SK-N-MC (cell line): ENCODE measurements around the gene LINC01488.

Experiments used
- DNase-seq: peaks from one replicate; pipeline ENCODE4 v3.0.0-alpha.2; 2011; ENCODE audit warnings: low read depth, low spot score
- H3K27ac ChIP-seq: fragments of 200-600 bp; sonication (generic); 2 replicates; pipeline ENCODE4 v1.5.1; 2016; ENCODE audit warnings: mixed run types
- H3K36me3 ChIP-seq: fragments of 200-600 bp; sonication (generic); 2 replicates; pipeline ENCODE4 v1.6.1; 2017; ENCODE audit warnings: antibody characterized with exemption, low read length, mixed read lengths; ENCODE audit not compliant: insufficient read depth
- H3K4me3 ChIP-seq: fragments of 200-600 bp; sonication (generic); 2 replicates; pipeline ENCODE4 v1.5.1; 2016
- H3K9ac ChIP-seq: fragments of 200-600 bp; sonication (generic); 2 replicates; pipeline ENCODE4 v1.8.0; 2017; ENCODE audit warnings: mixed run types, mixed read lengths; ENCODE audit not compliant: insufficient read length
- H3K9me3 ChIP-seq: fragments of 200-600 bp; sonication (generic); 2 replicates; pipeline ENCODE4 v1.6.1; 2017; ENCODE audit warnings: low read depth, mild to moderate bottlenecking, antibody characterized with exemption, low read length, moderate library complexity, mixed read lengths
- EZH2 ChIP-seq: fragments of 200-600 bp; sonication (generic); IDR thresholded peaks from one replicate; pipeline ENCODE4 v1.6.1; 2017; ENCODE audit warnings: antibody characterized with exemption
- FOXP2 ChIP-seq: optimal IDR thresholded peaks from 2 replicates; pipeline ENCODE3; 2011; ENCODE audit warnings: mild to moderate bottlenecking, moderate library complexity; ENCODE audit not compliant: insufficient read depth; ENCODE audit errors: extremely low read length, control extremely low read depth
- POLR2AphosphoS5 ChIP-seq: IDR thresholded peaks from 2 replicates; pipeline ENCODE4 v1.6.1; 2012; ENCODE audit warnings: mild to moderate bottlenecking, low read depth, low read length, borderline replicate concordance

The LINC01488 gene

GRCh38 chr11:69515271-69516245 lies 34.1 kb downstream of the LINC01488 start:
- no peak overlapping the region for H3K4me3 ChIP-seq
- no peaks in the 10 kb centered on the region; the same call in 1 of the 2 replicates for H3K9me3 ChIP-seq
- H3K9ac ChIP-seq: no peak overlapping the region
- no peak overlapping the region for H3K27ac ChIP-seq
- DNase-seq: no peak
- no peaks in the 10 kb centered on the region for H3K36me3 ChIP-seq
- TF ChIP-seq EZH2 (no peak), POLR2AphosphoS5 (no peak), FOXP2 (no peak)

- no peak for DNase-seq
- no peak overlapping the region for H3K9ac ChIP-seq
- H3K27ac ChIP-seq: no peak overlapping the region
- TF ChIP-seq FOXP2 (no peak), POLR2AphosphoS5 (no peak), EZH2 (no peak)
- H3K4me3 ChIP-seq: no peak overlapping the region
- no peaks in the 10 kb centered on the region for H3K36me3 ChIP-seq
- H3K9me3 ChIP-seq: no peaks in the 10 kb centered on the region; the same call in 1 of the 2 replicates
These were observed 35.1 kb downstream of the LINC01488 start for GRCh38 chr11:69516526-69516925.

GRCh38 chr11:69518081-69518950 lies 36.9 kb downstream of the LINC01488 start:
- H3K4me3 ChIP-seq: no peak overlapping the region
- no peak for DNase-seq
- TF ChIP-seq POLR2AphosphoS5 (no peak), FOXP2 (no peak), EZH2 (no peak)

GRCh38 chr11:69520186-69520916 lies 38.9 kb downstream of the LINC01488 start:
- Histone ChIP-seq H3K27ac (no peak overlapping the region), H3K4me3 (no peak overlapping the region), H3K9ac (no peak overlapping the region), H3K9me3 (no peaks in the 10 kb centered on the region; the same call in 1 of the 2 replicates), H3K36me3 (no peaks in the 10 kb centered on the region)
- TF ChIP-seq FOXP2: no peak
- no peak for DNase-seq

More at GRCh38 chr11:69518081-69518950, 36.9 kb downstream of the LINC01488 start:
- Histone ChIP-seq H3K9me3 (no peaks in the 10 kb centered on the region; the same call in 1 of the 2 replicates), H3K27ac (no peak overlapping the region), H3K36me3 (no peaks in the 10 kb centered on the region), H3K9ac (no peak overlapping the region)

- no peak overlapping the region for H3K9ac ChIP-seq
These were observed 40.0 kb downstream of the LINC01488 start for GRCh38 chr11:69521457-69521856.

GRCh38 chr11:69523453-69523852 lies 42.0 kb downstream of the LINC01488 start:
- Histone ChIP-seq H3K27ac (no peak overlapping the region), H3K4me3 (no peak overlapping the region), H3K36me3 (no peaks in the 10 kb centered on the region), H3K9ac (no peak overlapping the region), H3K9me3 (no peaks in the 10 kb centered on the region)
- DNase-seq: no peak
- TF ChIP-seq POLR2AphosphoS5: no peak
- TF ChIP-seq EZH2: no peak
- no peak for TF ChIP-seq FOXP2

More at GRCh38 chr11:69521457-69521856, 40.0 kb downstream of the LINC01488 start:
- Histone ChIP-seq H3K27ac (no peak overlapping the region), H3K4me3 (no peak overlapping the region), H3K9me3 (no peaks in the 10 kb centered on the region), H3K36me3 (no peaks in the 10 kb centered on the region)
- no peak for TF ChIP-seq FOXP2
- TF ChIP-seq POLR2AphosphoS5: no peak
- TF ChIP-seq EZH2: no peak
- DNase-seq: peak; percentile 16

- H3K27ac ChIP-seq: no peak overlapping the region
- H3K9ac ChIP-seq: no peak overlapping the region
- no peak for TF ChIP-seq FOXP2
- TF ChIP-seq POLR2AphosphoS5: no peak
- H3K4me3 ChIP-seq: no peak overlapping the region
- no peaks in the 10 kb centered on the region for H3K9me3 ChIP-seq
- H3K36me3 ChIP-seq: no peaks in the 10 kb centered on the region
- no peak for DNase-seq
These were observed 42.9 kb downstream of the LINC01488 start for GRCh38 chr11:69524291-69524882.

GRCh38 chr11:69524991-69525411 lies 43.5 kb downstream of the LINC01488 start:
- H3K4me3 ChIP-seq: no peak overlapping the region
- no peaks in the 10 kb centered on the region for H3K36me3 ChIP-seq
- no peak overlapping the region for H3K27ac ChIP-seq
- H3K9me3 ChIP-seq: no peaks in the 10 kb centered on the region
- no peak overlapping the region for H3K9ac ChIP-seq
- no peak for DNase-seq
- TF ChIP-seq EZH2 (no peak), FOXP2 (no peak)
